Neuronal stem cell (in vitro differentiated cells): Measurements from ENCODE around the gene SYS1.
A peak's percentile ranks its signal among the peaks of the same experiment; 100 is the strongest.

Source experiments
- DNase-seq: peaks from one replicate; pipeline ENCODE4 v3.0.0-alpha.2; 2013; ENCODE audit warnings: low spot score
- H2AFZ ChIP-seq: one replicate; pipeline ENCODE4 v1.6.1; 2013; ENCODE audit warnings: mild to moderate bottlenecking, low read length, inconsistent platforms
- H2AK5ac ChIP-seq: 2 replicates; pipeline ENCODE4 v1.6.1; 2013; ENCODE audit warnings: low read depth, mild to moderate bottlenecking, inconsistent platforms, low read length, moderate library complexity, mixed read lengths
- H2BK120ac ChIP-seq: 2 replicates; pipeline ENCODE4 v1.6.1; 2013; ENCODE audit warnings: low read depth, mild to moderate bottlenecking, inconsistent platforms, low read length, moderate library complexity, mixed read lengths
- H2BK12ac ChIP-seq: one replicate; pipeline ENCODE4 v1.6.1; 2013; ENCODE audit warnings: low read length, inconsistent platforms
- H2BK15ac ChIP-seq: 2 replicates; pipeline ENCODE4 v1.6.1; 2013; ENCODE audit warnings: mild to moderate bottlenecking, low read length, inconsistent platforms, mixed read lengths
- H2BK5ac ChIP-seq: one replicate; pipeline ENCODE4 v1.6.1; 2013; ENCODE audit warnings: inconsistent platforms, mild to moderate bottlenecking, low read length, moderate library complexity
- H3K14ac ChIP-seq: one replicate; pipeline ENCODE4 v1.6.1; 2013; ENCODE audit warnings: low read length, inconsistent platforms
- H3K18ac ChIP-seq: 2 replicates; pipeline ENCODE4 v1.6.1; 2013; ENCODE audit warnings: low read length, inconsistent platforms
- H3K23ac ChIP-seq: 2 replicates; pipeline ENCODE4 v1.6.1; 2013; ENCODE audit warnings: low read depth, mild to moderate bottlenecking, mixed read lengths, low read length, inconsistent platforms; ENCODE audit not compliant: poor library complexity
- H3K27ac ChIP-seq: replicated peaks from 3 replicates; pipeline ENCODE4 v1.5.1; 2013; ENCODE audit warnings: low read length, inconsistent platforms
- H3K27me3 ChIP-seq, 3 experiments: 2 replicates each; pipeline ENCODE4 v1.6.1; 2013; ENCODE audit warnings: low read length in 3 of 3, mild to moderate bottlenecking in 2 of 3, inconsistent platforms in 1 of 3, low read depth in 1 of 3, mixed read lengths in 1 of 3, moderate library complexity in 1 of 3; ENCODE audit not compliant: control insufficient read depth in 3 of 3, insufficient read depth in 3 of 3
- H3K36me3 ChIP-seq, 2 donors: replicated peaks in 1 of 2; 2 replicates each; pipeline ENCODE4 v1.6.1; 2013; ENCODE audit warnings: low read length in 2 of 2; ENCODE audit not compliant: control insufficient read depth in 2 of 2, insufficient read depth in 2 of 2
- H3K4ac ChIP-seq: 2 replicates; pipeline ENCODE4 v1.6.1; 2013; ENCODE audit warnings: inconsistent platforms, mild to moderate bottlenecking, low read length, moderate library complexity
- H3K4me1 ChIP-seq, 2 donors: 1 replicate in 1 of 2; 2 replicates in 1 of 2; pipeline ENCODE4 v1.6.1; 2013; ENCODE audit warnings: low read length in 2 of 2, low read depth in 1 of 2; ENCODE audit not compliant: control insufficient read depth in 2 of 2, insufficient read depth in 1 of 2
- H3K4me2 ChIP-seq: one replicate; pipeline ENCODE4 v1.6.1; 2013; ENCODE audit warnings: mild to moderate bottlenecking, low read length, inconsistent platforms; ENCODE audit not compliant: insufficient read depth, poor library complexity, severe bottlenecking
- H3K4me3 ChIP-seq, 2 donors: 2 replicates each; pipeline ENCODE4 v1.5.1; 2013; ENCODE audit warnings: low read length in 2 of 2, mild to moderate bottlenecking in 2 of 2, inconsistent platforms in 1 of 2, moderate library complexity in 1 of 2
- H3K79me1 ChIP-seq: one replicate; pipeline ENCODE4 v1.6.1; 2013; ENCODE audit warnings: low read depth, mild to moderate bottlenecking, inconsistent platforms, low read length, moderate library complexity
- H3K9ac ChIP-seq: one replicate; pipeline ENCODE4 v1.6.1; 2013; ENCODE audit warnings: mild to moderate bottlenecking, low read depth, low read length, inconsistent platforms; ENCODE audit not compliant: poor library complexity
- H3K9me3 ChIP-seq, 2 donors: replicated peaks in 1 of 2; 2 replicates each; pipeline versions ENCODE3 to v1.6.1; 2013; ENCODE audit warnings: low read length in 2 of 2, mild to moderate bottlenecking in 2 of 2, inconsistent platforms in 1 of 2, low read depth in 1 of 2, mixed read lengths in 1 of 2, moderate library complexity in 1 of 2; ENCODE audit not compliant: control insufficient read depth in 2 of 2, insufficient read depth in 1 of 2
- H4K8ac ChIP-seq: one replicate; pipeline ENCODE4 v1.6.1; 2013; ENCODE audit warnings: low read depth, mild to moderate bottlenecking, inconsistent platforms, low read length, moderate library complexity
- H4K91ac ChIP-seq: one replicate; pipeline ENCODE4 v1.6.1; 2013; ENCODE audit warnings: low read length, low read depth, mild to moderate bottlenecking, inconsistent platforms; ENCODE audit not compliant: poor library complexity
- WGBS, 2 donors: extraction: QIAGEN DNeasy Blood & Tissue Kit; methylation state at CpG; one replicate each; pipeline ENCODE4 v1.1.7; 2013; ENCODE audit warnings: missing lambda C conversion rate in 2 of 2, mixed read lengths in 1 of 2; ENCODE audit not compliant: insufficient read length in 2 of 2, insufficient replicate concordance in 1 of 2; ENCODE audit errors: extremely low coverage in 2 of 2; 5-methylcytosine and 5-hydroxymethylcytosine counted together

SYS1 gene

GRCh38 chr20:45340236-45340847, 22.6 kb upstream of the SYS1 start:
- Histone ChIP-seq H2BK120ac (no peak overlapping the region), H2AK5ac (peak overlapping the region; percentile 20), H3K4me3 (no peak overlapping the region), H3K4me1 (peaks cover 41 to 43% of the 10 kb centered on the region in 2 donors), H3K27me3 (peaks cover 0 to 5% (median 0%) of the 10 kb centered on the region in 3 experiments), H3K36me3 (no peaks in the 10 kb centered on the region), H3K18ac (peak overlapping the region; percentile 40), H3K9me3 (no peaks in the 10 kb centered on the region), H3K79me1 (no peaks in the 10 kb centered on the region), H4K91ac (no peak overlapping the region), H3K27ac (no peak overlapping the region), H3K14ac (no peak overlapping the region), H2BK5ac (no peak overlapping the region), H3K4me2 (peak overlapping the region; percentile 66), H4K8ac (no peak overlapping the region), H3K4ac (no peak overlapping the region), H3K23ac (no peak overlapping the region), H2BK15ac (no peak overlapping the region), H2AFZ (no peak overlapping the region), H2BK12ac (no peak overlapping the region), H3K9ac (no peak overlapping the region)
- no CpG with 5 or more reads among the region's 5 CpGs for WGBS, 2 donors
- no peak for DNase-seq

- Histone ChIP-seq H2AK5ac (peak overlapping the region; percentile 20), H3K36me3 (no peaks in the 10 kb centered on the region), H2BK12ac (no peak overlapping the region), H3K18ac (peak overlapping the region; percentile 40), H3K79me1 (no peaks in the 10 kb centered on the region), H4K8ac (no peak overlapping the region), H3K23ac (no peak overlapping the region), H3K9ac (no peak overlapping the region), H3K4ac (no peak overlapping the region), H2BK5ac (no peak overlapping the region), H4K91ac (no peak overlapping the region), H3K4me1 (peaks cover 41 to 43% of the 10 kb centered on the region in 2 donors), H3K9me3 (no peaks in the 10 kb centered on the region), H3K4me3 (no peak overlapping the region), H3K14ac (no peak overlapping the region), H2BK15ac (no peak overlapping the region), H2AFZ (peak overlapping the region; percentile 10), H2BK120ac (no peak overlapping the region), H3K4me2 (peak overlapping the region; percentile 66), H3K27ac (peak overlapping the region; percentile 33), H3K27me3 (peaks cover 0 to 6% (median 0%) of the 10 kb centered on the region in 3 experiments)
- no peak for DNase-seq
- no CpG with 5 or more reads among the region's 1 CpG for WGBS, 2 donors
Observed at GRCh38 chr20:45340951-45341350, 22.0 kb upstream of the SYS1 start.

- no peak overlapping the region for H2BK120ac ChIP-seq
- no peaks in the 10 kb centered on the region for H3K36me3 ChIP-seq
- H3K27ac ChIP-seq, result no peak overlapping the region
- no peak overlapping the region for H2AK5ac ChIP-seq
- peak overlapping the region in 1 of 2 donors; percentile 33 for H3K4me3 ChIP-seq
- H3K14ac ChIP-seq, result no peak overlapping the region
- WGBS, 2 donors, result no CpG with 5 or more reads among the region's 3 CpGs
- no peak for DNase-seq
- H4K8ac ChIP-seq, result no peak overlapping the region
- H2BK12ac ChIP-seq, result no peak overlapping the region
- peak overlapping the region; percentile 20 for H3K18ac ChIP-seq
- no peaks in the 10 kb centered on the region for H3K79me1 ChIP-seq
- no peak overlapping the region for H2BK15ac ChIP-seq
- no peak overlapping the region for H3K23ac ChIP-seq
- H4K91ac ChIP-seq, result no peak overlapping the region
- no peaks in the 10 kb centered on the region for H3K9me3 ChIP-seq
- H3K4me1 ChIP-seq, result peaks cover 46 to 49% of the 10 kb centered on the region in 2 donors
- H3K4me2 ChIP-seq, result peak overlapping the region; percentile 27
- peak overlapping the region; percentile 80 for H2AFZ ChIP-seq
- H3K4ac ChIP-seq, result no peak overlapping the region
- H3K27me3 ChIP-seq, result peaks cover 0 to 12% (median 0%) of the 10 kb centered on the region in 3 experiments
- no peak overlapping the region for H2BK5ac ChIP-seq
- no peak overlapping the region for H3K9ac ChIP-seq
Observed at GRCh38 chr20:45341579-45341938, 21.4 kb upstream of the SYS1 start.

GRCh38 chr20:45341939-45342854, 20.8 kb upstream of the SYS1 start:
- Histone ChIP-seq H3K27me3 (peaks cover 0 to 18% (median 0%) of the 10 kb centered on the region in 3 experiments), H3K4me2 (peak overlapping the region; percentile 27), H3K9me3 (no peaks in the 10 kb centered on the region), H2AK5ac (no peak overlapping the region), H4K91ac (no peak overlapping the region), H2BK5ac (no peak overlapping the region), H3K4ac (no peak overlapping the region), H3K4me1 (peaks cover 49 to 52% of the 10 kb centered on the region in 2 donors), H3K18ac (peak overlapping the region; percentile 61), H2BK15ac (no peak overlapping the region), H2AFZ (peak overlapping the region; percentile 80), H3K4me3 (peak overlapping the region in 1 of 2 donors; percentile 3), H4K8ac (no peak overlapping the region), H3K36me3 (no peaks in the 10 kb centered on the region), H3K79me1 (no peaks in the 10 kb centered on the region), H3K9ac (no peak overlapping the region), H2BK120ac (no peak overlapping the region), H3K27ac (peak overlapping the region; percentile 10), H3K23ac (no peak overlapping the region), H2BK12ac (no peak overlapping the region), H3K14ac (no peak overlapping the region)
- DNase-seq, result no peak
- no CpG with 5 or more reads among the region's 16 CpGs for WGBS, 2 donors
